Stimulated activated CD8-positive, alpha-beta memory T cell treated with anti-CD3 and anti-CD28 coated beads, Interleukin-12 subunit alpha, Interleukin-12 subunit beta, amount 100 ng/mL, for 1 hour (primary cell): ENCODE results near the gene DDAH1.

ENCODE experiments used
- DNase-seq: peaks from one replicate; pipeline ENCODE4 v3.0.0-alpha.2; 2020; ENCODE audit warnings: low read depth

The DDAH1 gene

DNA sequence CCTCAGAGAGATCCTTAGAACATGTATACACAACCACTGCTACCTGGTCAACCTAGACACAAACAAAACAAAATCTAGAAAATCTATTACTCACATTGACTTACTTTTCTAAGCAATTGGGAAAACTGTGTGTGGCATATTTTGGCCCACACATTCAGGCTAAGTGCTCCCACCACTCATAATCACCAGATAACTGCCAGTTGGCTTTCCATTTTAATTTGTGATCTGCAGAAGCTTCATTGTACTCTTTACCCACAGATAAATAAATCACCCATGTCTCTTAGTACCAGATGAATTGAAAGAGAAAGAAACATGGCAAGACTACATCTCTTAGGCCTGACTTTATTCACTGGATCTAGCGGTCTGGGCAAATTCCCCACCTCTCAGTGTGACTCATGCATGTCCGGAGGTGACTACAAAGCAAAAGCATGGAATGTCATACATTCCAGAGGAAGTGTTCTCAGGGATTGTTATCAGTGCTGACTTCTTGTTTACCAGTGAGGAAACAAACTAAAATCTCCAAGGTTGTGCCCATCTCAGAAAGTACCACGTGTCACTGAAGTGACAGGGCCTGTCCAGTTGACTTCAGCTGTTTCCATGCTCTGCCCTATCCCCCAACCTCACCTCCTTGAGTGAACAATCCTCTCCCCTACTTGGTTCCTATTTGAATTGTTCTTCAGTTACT, 136.1 kb downstream of the DDAH1 start:
- DNase-seq, result no peak

DNA sequence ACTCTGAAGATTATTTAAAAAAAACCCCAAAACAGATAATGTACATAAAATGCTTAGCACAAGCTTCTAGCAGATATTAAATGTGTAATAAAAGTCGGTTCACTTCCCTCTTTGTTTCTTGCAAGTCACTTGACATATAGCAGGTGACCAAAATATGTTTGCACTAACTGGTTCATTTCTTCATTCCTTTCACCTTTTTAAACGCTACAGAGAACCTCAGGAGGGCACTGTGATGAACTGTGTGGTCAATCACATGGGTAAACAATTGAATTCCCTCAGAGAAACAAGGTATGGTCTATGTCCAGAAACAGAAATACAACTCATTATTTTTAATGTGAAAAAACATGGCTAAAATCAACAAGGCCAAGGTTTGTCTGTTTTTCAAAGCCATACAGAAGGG, 137.2 kb downstream of the DDAH1 start:
- no peak for DNase-seq

DNA sequence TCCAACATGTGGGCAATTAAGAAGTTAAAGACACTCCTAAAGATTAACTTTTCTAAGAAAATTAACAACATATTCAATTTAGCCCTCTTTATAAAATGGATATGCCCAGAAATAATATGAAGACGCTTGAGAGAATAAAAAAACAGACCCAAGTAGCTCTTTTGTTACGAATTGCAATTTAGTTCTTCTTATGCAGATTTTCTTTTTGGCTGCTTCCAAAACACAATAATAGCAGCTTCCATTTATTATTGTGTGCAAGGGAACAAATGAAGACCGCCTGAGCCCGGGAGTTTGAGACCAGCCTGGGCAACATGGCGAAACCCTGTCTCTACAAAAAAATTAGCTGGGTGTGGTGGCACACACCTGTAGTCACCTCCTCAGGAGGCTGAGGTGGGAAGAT, 138.1 kb downstream of the DDAH1 start:
- no peak for DNase-seq

DNA sequence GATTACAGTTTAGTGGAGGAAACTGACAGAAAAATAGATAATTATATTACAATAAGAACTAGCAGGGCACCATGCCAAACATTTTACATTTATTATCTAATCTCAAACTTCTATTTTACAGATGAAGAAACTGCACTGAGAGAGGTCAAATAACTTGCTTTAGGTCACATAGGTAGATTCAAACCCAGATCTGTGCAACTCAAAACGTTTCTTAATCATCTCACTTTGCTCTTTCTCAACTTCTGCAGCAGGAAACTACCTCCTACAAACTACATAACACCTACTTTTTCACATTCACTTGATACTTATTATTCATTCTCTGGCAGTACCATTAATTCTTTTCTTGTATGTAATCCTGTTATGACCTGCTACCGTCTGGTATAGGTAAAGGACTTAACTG, 138.6 kb downstream of the DDAH1 start:
- no peak for DNase-seq

DNA sequence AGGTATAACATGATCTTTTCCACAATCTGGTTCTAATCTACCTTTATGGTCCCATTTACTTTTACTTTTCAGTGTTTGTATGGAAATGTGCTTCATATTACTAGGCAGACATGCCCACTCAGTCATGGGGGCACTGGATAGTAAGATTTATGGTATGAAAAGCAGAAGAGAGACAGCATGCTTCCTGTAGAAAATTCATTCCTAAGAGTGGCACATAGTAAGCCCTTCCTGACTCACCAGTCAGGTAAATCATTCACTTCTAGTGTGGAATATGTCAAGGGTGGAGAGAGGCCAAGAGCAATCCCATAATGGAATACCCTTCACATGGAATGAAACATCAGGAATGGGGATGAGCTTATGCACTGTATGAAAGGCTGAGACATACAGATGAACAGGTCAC, 139.0 kb downstream of the DDAH1 start:
- no peak for DNase-seq

DNA sequence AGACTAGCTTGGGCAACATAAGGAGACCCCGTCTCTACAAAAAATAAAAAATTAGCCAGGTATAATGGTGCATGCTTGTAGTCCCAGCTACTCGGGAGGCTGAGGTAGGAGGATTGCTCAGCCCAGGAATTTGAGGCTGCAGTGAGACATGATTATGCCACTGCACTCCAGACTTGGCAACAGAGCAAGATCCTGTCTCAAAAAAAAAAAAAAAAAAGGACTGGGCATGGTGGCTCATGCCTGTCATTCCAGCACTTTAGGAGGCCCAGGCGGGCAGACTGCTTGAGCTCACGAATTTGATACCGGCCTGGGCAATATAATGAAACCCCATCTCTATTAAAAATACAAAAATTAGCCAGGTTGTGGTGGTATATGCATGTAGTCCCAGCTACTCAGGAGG, 141.2 kb downstream of the DDAH1 start:
- DNase-seq, result no peak

DNA sequence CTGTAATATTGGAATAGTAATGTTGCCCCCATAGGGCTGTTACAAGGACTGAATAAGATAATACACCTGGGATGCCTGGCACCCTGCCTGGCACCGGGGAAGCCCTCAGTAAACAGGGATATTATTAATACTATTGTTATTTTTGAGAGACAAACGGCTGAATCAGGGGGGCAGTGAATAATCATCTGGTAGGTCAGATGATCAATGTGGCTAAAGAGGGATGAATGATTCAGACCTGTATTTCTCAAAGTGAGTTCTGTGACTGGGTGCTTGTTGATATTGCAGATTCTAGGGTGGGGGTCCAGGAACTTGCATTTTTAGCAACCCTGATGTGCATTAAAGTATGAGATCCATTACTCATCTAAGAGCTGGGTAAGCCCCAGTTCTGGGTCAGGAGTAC, 142.3 kb downstream of the DDAH1 start:
- DNase-seq, result no peak

DNA sequence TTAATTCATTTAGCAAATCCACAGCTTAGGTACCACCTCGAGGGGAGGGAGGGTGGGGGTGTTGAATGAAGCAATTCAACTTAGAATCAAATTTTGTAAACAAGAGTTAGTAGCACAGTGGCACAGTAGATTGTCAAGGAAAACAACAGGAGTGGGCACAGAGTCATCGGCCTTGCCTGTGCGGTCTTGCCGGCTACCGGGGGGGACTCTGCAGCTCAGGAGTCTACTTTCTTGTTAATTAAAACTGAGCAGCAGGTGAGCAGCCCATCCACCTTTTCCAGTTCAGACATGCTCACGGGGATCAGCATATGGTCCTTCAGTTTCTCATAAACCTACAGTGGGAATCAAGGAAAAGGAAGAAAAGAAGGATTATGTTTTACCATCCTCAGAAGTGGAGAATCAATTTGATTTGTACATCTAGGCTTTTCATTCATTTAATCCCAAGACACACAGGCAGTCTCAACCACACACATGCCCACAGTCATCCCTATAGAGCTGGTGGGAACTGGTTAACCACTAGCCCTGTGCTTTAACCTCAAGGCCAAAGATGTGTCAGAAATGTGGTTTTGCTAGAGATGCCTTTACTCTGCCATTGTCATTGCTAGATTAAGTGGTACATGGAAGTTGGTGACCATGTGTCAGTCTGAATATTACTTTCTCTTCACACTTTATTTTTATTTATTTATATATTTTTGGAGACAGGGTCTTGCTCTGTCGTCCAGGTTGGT, 143.6 kb downstream of the DDAH1 start:
- no peak for DNase-seq

DNA sequence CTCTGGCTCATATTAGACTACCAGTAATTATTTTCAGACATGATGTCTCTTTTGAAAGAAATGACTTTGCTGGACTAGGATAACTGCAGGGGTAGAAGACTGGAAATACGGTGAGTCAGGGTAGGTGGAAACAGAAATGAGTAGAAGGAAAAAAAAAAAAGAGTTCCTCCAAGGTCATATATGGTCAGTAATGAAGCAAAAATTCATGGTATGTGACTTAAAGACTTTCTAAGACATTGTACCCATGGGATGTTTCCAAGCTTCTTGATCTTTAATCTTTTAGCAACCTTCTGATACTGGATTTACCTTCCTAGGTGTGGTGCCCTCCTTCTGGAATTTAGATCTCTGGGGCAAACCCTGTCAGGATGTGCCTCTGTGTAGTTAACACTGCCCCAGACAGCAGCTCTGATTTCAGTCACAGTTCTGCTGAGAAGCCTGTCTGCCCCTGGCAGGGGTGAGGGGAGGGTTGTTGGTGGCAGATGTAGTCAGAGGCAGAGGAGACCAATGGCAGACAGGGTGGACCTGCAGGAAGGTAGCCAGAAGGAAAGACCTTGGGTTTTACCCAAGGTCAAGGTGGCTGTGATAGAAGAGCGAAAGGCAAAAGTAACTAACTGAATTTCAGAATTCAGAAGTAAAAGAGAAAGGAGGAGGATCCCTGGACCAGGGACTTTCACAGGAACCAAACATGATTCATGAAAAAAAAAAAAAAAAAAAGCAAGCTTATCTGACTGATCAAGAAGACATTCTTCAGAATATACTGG, 144.4 kb downstream of the DDAH1 start:
- DNase-seq, result no peak

DNA sequence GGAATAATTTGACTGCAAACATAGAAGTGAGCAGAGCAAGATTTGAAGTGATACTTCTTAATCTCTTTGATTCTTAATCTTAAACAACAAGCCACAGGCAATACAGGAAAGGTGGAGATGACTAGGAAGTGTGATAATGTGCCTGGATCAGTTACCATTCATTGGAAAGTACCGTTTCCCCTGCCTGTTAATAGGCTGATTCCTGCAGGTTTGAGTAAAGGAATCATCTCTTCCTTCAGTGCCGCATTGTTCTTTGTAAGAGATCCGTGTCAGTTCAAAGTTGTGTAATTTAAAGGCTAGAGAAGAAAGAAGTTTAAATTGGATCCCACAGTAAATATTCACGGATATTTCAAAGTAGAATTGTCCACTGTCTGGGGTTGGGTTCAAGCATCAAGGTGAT, 145.0 kb downstream of the DDAH1 start:
- DNase-seq, result no peak

DNA sequence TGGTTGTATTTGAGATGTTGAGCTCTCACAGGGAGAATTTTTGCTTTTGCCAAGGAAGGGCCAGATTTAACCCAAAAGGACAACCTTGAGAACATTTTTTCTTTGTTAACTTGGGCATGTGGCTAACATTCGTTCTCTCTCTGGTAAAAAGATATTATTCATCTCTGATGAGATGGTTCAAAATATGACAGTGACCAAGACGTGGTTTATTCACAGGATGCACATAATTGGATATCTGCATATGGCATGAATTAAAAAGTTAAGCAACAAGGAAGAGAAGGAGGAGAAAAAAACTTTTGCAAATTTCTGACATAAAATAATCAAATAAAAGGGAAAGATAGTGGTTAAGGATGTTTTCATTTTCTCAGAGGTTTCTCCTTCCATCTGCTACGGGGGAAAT, 145.5 kb downstream of the DDAH1 start:
- no peak for DNase-seq

DNA sequence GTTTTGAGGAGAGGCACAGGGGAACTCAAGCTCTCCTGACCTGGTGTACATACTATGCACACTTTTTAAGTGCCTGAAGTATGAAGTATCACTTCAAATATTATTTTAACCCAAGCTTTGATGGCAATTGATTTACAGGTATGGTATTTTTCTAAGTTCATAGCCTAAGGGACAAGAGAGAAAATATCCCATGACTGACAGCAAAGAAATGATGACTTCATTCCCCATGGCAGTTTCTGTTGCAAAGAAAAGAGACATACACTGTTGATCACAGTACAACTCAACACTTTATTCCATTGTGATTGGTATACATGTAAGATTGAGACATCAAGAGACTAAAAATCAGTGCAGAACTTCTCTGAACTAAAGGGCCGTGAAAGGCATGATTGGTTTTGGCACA, 146.7 kb downstream of the DDAH1 start:
- no peak for DNase-seq

DNA sequence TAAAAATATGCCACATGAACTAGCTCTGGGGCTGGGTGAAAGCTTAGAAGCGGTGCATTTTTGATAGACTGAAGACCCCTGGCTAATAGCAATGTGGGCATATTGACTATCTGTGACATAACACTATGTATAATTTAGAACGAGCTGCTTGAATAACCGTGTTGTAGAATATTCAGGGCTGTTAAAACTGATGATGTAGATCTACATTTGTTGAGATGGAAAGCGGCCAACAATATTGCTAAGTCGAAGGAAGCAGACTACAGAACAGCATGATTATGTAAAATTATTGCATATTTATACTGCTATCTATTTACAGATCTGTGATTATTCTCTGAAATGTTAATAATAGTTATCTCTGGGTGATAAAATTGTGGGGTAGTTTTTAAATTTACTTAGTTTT, 147.4 kb downstream of the DDAH1 start:
- DNase-seq, result no peak

DNA sequence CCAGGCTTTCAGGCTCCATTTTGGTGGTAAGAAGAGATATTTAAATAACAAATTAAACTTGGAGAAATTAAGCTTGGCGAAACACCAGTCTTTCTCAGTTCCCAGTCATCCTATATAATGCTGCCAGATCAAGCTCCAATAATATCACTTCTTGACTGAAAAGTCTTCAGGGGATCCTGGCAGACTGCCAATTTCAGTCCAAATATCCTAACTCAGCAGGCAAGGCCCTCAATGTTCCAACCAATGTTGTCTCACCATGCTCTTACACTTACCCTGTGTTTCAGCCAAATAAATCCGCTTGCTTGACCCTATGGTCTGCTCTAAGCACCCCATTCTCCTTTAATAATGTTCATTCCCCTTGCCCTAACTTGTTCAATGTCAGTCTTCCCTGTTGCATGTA, 148.6 kb downstream of the DDAH1 start:
- no peak for DNase-seq

DNA sequence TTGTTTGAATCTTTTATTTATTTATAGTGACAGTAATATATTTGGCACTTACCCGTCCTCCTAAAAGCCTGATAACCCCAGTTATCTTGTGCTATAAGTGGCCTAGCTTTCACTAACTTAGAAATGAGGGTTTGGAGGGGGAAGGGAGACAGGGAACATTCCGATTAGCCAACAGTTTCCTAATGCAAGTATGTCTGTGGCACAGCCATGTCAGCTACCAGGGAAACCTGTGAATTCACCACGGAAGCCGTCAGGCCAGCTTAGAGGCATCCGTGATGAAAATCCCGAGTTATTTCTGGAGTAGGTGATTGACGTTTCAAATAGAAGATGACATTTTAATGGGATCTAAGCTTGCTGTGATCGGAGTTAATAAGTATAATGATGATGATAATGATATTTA, 149.2 kb downstream of the DDAH1 start:
- no peak for DNase-seq

DNA sequence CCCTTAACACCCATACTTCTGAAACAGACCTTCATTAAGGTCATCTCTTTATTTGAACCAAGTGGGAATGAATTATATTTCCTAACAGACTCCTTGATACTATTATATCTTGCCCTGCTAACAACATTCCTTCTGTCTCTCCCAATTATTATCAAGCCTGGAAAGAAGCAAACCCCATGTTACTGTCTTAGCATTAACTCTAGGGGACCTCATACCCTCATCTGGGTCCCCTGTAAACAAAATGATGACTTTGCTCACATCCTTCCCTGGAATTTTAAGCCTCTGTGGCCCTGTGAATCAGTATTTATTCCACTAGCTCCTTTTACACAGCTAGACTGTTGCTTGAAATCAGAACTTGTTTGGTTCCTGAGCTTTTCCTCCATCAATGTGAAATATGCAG, 150.2 kb downstream of the DDAH1 start:
- no peak for DNase-seq

DNA sequence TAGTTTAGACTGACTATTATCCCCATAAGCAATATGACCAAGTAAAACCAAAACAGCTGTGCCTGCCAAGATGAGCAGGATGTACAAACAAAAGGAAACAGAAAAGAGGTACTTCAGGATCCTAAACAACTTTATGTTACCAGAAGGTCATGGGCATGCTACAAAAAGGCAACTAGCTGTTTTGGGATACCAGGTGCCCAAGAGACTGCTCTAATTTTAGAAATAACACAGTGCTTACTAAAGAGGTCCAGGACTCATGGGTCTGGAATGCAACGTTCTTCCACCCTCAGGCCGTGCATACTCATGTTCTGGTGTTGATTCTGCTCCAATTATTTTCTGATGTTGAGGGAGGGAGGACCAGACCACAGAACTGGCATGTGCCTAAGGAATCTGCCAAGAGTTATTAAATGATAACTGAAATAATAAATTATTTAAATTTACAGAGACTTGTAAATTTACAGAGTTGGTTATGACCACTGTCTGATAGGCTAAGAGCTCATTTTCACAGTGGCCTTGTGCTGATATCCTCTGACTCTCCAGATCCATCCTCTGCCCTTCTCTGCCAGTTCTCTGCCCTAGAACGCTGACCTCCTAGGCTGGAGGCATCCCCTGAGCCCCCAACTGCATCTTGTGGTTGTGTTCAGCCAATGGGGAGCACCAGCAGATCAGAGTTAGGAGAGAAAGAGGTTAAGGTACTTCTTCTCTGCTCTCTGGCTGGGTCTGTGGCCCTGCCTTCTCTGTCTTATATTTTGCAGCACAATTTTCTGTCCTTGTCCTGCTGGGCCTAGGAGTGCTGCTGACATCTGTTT, 150.9 kb downstream of the DDAH1 start:
- DNase-seq, result no peak

DNA sequence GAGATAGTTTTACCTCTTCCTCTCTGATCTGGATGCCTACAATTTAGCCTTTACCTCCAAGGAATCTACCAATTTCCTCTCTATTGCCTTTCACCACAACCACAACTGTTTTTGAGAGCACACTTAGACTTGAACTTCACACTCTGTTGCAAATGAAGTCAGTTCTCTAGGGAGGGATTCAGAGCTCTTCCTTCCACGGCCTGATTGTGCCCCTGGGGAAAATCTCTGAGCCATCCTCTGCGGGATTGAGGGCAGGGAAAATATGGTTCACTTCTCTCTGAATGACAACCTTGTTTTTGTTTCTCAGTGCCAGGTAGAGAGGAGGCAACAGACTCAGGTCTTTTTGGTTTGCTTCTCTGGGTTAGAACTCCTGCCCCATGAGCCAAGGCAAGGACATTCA, 153.1 kb downstream of the DDAH1 start:
- DNase-seq, result no peak

DNA sequence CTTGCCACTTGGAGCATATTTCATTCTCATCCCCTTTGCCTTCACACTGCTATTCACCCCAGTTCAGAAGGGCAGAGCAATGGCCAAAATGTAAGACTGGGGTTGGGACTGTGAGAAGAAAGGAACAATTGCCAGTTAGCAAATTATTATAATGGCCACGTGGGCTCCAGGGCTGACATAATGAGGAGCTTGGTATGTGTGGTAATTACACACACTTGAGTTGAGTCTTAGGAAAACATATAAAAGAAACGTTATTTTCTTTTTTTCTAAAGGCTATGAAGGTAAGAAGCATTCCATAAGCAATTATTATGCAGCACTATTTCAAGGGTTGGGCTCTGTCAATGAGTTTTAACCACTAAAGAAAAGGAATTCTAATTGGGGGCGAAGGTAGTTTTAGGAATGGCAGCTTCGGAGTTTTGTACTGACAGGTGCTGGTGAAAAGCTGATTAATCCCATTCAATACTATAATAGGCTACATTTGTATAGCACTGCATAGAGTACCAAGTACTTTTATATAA, 156.1 kb downstream of the DDAH1 start:
- DNase-seq, result no peak

DNA sequence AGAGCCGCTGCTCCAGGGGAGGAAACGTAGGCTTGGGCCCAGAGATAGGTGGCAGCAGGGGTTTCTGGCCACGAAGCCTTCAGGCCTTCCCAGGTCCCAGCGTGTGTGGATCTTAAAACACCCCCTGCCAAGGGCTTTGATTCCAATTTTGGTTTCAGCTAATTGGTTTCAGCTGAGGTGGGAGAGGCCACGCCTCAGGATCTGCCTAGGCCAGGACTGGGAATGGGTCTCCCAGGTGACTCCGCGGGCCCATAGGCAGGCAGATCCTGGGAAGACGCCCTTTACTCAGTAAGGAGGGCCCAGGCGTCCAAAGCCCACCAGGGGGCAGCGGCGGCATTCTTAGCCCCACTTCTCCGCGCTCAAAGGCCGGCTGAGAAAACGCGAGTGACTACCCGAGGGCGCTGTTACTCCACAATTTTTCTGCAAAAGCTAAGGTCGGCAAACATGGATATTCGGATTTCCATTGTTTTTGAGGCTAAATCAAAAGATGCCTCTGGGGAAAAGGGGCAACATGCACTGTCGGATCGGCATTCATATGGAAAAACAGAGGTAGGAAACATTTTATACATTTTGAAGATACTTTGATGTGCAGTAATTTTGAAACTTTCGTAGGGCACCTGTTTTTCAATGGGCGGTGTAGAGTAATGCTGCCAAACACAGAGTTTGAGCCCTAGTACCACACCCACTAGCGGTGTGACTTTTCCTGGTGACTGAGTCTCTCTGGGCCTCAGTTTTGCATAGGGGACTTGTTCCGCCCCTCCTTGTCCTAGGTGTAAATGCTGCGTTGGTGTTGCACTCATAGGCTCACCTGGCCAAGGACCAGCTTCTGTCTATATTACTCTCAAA, 156.7 kb downstream of the DDAH1 start:
- DNase-seq, result peak; percentile 39

DNA sequence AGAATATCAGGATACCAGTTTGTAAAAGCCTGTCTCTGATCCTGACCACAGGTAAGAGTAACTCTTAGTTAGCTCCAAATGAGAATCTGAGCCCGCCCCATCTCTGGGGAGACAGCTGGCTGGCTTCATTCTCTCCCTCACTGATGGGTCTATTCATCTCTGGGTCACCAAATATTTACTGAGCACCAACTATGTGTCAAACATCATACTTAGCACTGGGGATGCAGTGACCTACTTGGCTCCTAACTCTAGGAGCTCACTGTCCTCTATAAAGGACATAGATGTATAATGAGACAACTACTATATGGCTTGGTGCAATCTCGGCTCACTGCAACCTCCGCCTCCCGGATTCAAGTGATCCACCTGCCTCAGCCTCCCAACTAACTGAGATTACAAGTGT, 158.7 kb downstream of the DDAH1 start:
- DNase-seq, result no peak
